Forelimb muscle (tissue), 1 donor: ENCODE results near the gene RCHY1. TPM values are rescaled to one million over a fixed set of nuclear protein-coding genes. Genes with fewer than 3 reads are reported as not detected.
"Not testable (repeated sequence)": the region's sequence is repeated elsewhere in the genome, so short reads cannot be mapped to it uniquely, and the experiment has no call there.

ENCODE experiments used
- DNase-seq: peaks from one replicate; pipeline ENCODE4 v3.0.0-alpha.2; 2013; ENCODE audit warnings: low read depth
- polyA plus RNA-seq: library from polyadenylated mRNA; unstranded; fragments of 120-200 nt; gene quantifications from one replicate; pipeline ENCODE4 v1.2.1, GENCODE V29; 2013; ENCODE audit not compliant: insufficient read length

RCHY1 gene
- polyA plus RNA-seq, 1 donor, result 22.7 TPM

GRCh38 chr4:75516144-75516543 lies 1.9 kb upstream of the RCHY1 start:
- no peak for DNase-seq

- DNase-seq, result no peak
These were observed 878 bp upstream of the RCHY1 start for GRCh38 chr4:75514949-75515612.

- no peak for DNase-seq
These were observed 575 bp downstream of the RCHY1 start for GRCh38 chr4:75513526-75514130.

- no peak for DNase-seq
These were observed 1.6 kb downstream of the RCHY1 start for GRCh38 chr4:75512386-75513211.

- no peak for DNase-seq
These were observed 2.4 kb downstream of the RCHY1 start for GRCh38 chr4:75511841-75512240.

GRCh38 chr4:75509592-75509991 lies 4.6 kb downstream of the RCHY1 start:
- not testable (repeated sequence) for DNase-seq

GRCh38 chr4:75505630-75506029 lies 8.6 kb downstream of the RCHY1 start:
- no peak for DNase-seq

GRCh38 chr4:75502671-75503070 lies 11.5 kb downstream of the RCHY1 start:
- DNase-seq, result no peak

GRCh38 chr4:75499900-75500299 lies 14.3 kb downstream of the RCHY1 start:
- DNase-seq, result no peak

- DNase-seq, result no peak
These were observed 16.2 kb downstream of the RCHY1 start for GRCh38 chr4:75498041-75498440.

GRCh38 chr4:75497133-75497532 lies 17.1 kb downstream of the RCHY1 start:
- DNase-seq, result no peak

- DNase-seq, result no peak
These were observed 17.8 kb downstream of the RCHY1 start for GRCh38 chr4:75496406-75496805.

- no peak for DNase-seq
These were observed 18.7 kb downstream of the RCHY1 start for GRCh38 chr4:75495476-75495875.

GRCh38 chr4:75494563-75494962 lies 19.6 kb downstream of the RCHY1 start:
- no peak for DNase-seq

- no peak for DNase-seq
These were observed 24.0 kb downstream of the RCHY1 start for GRCh38 chr4:75490155-75490554.

- no peak for DNase-seq
These were observed 30.0 kb downstream of the RCHY1 start for GRCh38 chr4:75484190-75484589.

- DNase-seq, result no peak
These were observed 37.0 kb downstream of the RCHY1 start for GRCh38 chr4:75477201-75477600.

GRCh38 chr4:75470738-75471137 lies 43.5 kb downstream of the RCHY1 start:
- DNase-seq, result no peak

GRCh38 chr4:75469896-75470295 lies 44.3 kb downstream of the RCHY1 start:
- no peak for DNase-seq

GRCh38 chr4:75457365-75457764 lies 56.8 kb downstream of the RCHY1 start:
- no peak for DNase-seq

GRCh38 chr4:75434105-75434504 lies 80.1 kb downstream of the RCHY1 start:
- no peak for DNase-seq

GRCh38 chr4:75432683-75433082 lies 81.5 kb downstream of the RCHY1 start:
- no peak for DNase-seq

- DNase-seq, result no peak
These were observed 85.0 kb downstream of the RCHY1 start for GRCh38 chr4:75429208-75429607.
